Measurements from ENCODE around the gene IPPK. TPM values are rescaled to one million over a fixed set of nuclear protein-coding genes. Genes with fewer than 3 reads are reported as not detected.

IPPK gene, protein sequence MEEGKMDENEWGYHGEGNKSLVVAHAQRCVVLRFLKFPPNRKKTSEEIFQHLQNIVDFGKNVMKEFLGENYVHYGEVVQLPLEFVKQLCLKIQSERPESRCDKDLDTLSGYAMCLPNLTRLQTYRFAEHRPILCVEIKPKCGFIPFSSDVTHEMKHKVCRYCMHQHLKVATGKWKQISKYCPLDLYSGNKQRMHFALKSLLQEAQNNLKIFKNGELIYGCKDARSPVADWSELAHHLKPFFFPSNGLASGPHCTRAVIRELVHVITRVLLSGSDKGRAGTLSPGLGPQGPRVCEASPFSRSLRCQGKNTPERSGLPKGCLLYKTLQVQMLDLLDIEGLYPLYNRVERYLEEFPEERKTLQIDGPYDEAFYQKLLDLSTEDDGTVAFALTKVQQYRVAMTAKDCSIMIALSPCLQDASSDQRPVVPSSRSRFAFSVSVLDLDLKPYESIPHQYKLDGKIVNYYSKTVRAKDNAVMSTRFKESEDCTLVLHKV
- total RNA-seq = 10 to 100 TPM in 3 of 4 donors, 1 to 10 TPM in 1; 10.0 to 26.2 (median 12.5) TPM

DNA sequence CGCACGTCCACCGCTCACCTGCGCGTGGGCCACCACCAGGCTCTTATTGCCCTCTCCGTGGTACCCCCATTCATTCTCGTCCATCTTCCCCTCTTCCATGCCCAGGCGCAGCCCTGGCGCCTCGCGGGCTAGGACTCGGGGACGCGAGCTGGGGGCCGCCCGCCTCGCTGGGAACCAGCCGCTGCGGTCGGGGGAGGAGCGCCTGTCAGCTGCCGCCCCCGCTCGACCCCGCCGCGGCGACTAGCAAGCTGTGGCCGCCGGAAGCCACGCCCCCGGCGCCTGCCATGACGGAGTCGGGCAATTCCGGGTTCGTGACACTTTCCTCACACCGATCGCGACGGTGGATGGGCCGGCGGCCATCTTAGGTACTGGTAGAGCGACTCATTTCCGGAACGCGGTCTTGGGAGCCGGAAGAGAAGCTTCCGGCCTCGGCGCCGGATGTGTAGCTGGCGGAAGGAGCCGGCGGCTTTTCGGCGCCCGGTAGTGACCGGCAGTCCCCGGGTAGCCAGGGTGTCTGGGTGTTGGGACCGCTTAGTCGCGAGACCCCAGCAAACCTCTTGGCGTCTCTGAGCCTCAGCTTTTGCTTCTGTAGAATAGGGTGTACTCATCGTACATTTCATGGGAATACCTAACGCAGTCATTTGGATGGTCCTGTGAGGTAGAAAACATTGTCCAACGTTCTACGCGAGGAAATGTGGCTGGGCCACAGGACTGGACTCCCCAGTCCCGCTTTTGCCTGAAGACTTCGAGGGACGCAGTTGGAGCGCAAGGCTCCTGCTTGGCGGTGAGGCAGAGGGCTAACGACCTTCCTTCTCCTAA is at the start of gene IPPK:
IPPK (minus strand) TSS at position 242 of the 819 bp plus-strand sequence; CDS start at position 99, 143 bp downstream.
- TF ChIP-seq, protein P1, sequence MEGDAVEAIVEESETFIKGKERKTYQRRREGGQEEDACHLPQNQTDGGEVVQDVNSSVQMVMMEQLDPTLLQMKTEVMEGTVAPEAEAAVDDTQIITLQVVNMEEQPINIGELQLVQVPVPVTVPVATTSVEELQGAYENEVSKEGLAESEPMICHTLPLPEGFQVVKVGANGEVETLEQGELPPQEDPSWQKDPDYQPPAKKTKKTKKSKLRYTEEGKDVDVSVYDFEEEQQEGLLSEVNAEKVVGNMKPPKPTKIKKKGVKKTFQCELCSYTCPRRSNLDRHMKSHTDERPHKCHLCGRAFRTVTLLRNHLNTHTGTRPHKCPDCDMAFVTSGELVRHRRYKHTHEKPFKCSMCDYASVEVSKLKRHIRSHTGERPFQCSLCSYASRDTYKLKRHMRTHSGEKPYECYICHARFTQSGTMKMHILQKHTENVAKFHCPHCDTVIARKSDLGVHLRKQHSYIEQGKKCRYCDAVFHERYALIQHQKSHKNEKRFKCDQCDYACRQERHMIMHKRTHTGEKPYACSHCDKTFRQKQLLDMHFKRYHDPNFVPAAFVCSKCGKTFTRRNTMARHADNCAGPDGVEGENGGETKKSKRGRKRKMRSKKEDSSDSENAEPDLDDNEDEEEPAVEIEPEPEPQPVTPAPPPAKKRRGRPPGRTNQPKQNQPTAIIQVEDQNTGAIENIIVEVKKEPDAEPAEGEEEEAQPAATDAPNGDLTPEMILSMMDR (IDR thresholded peaks at IDR 0.05) = no peak
- peak; percentile 92 for DNase-seq (ENCODE audit: low spot score)
- ATAC-seq (ENCODE audit: low FRiP score) = peak; percentile 95

DNA sequence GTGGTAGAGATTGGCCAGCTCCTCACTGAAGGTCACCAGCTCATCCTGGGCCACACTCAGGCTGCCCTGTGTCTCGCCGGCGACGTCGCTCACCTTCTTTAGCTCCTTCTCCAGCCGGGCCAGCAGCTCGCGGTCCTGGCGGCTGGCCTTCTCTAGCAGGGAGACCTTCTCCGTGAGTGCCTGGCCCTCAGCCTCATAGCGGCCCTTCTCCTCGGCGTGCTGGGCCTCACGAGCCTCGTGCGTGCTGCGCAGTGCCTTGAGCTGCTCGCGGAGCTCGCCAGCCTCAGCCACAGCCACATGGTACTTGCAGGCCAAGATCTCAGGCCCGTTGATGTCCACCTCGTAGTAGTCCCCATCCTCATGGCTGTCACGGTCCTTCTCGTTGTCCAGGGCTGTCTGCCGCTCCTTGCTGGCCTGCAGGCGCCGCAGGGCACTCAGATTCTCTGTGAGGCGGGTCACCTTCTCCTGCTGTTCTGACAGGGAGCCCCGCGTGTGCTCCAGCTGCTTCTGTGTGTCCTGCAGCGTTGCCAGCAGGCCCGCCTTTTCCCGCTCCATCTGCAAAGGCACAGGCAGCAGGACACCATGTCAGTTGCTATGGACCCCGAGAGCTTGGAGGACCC is 49.2 kb upstream of the IPPK start:
- DNase-seq (ENCODE audit: low spot score) (no peak), ATAC-seq (ENCODE audit: low FRiP score) (no peak)
- TF ChIP-seq, protein P1 (IDR thresholded peaks at IDR 0.05) = no peak

DNA sequence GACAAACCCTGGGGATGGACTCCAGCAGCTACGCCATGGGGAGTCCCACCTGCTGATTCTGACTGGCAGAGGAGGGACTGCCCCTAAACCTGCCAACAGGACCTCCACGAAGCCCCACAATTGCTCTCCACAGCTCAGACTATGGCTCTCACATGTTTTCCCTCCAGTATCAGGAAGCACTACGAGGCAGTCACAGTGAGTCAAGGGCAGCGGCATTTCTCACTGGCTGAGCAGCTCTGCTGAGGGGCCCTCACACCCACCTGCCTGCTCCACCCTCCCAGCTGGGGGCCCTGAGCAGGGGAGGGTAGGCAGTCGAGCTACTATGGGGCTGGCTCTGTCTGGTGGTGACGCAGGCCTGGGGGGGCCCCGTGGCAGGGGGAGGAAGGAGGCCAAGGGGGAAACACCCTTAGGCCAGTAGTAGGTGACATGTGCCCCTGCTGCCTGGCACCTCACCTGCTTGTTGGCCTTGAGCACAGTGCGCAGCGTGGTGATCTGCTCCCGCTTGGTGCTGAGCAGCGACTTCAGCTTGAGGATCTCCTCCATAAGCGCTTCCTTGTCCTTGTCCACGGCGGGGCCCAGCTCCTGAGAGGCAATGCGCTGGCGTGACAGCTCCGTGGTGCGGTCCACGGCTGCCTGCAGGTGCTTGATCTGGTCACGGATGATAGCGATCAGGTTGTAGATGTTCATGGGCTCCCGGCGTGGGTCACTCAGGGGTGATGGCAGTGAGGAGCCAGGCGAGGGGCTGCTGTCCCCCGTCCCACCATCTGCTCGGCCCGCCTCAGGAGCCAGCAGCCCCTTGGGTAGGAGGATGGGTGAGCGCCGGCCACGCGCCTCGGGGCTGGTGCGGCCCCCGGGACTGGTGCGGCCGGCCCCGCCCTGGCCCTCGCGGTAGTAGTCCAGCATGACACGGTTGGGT is 48.4 kb upstream of the IPPK start:
- DNase-seq (ENCODE audit: low spot score) (no peak), ATAC-seq (ENCODE audit: low FRiP score) (no peak)
- TF ChIP-seq, protein P1 (IDR thresholded peaks at IDR 0.05) = no peak

DNA sequence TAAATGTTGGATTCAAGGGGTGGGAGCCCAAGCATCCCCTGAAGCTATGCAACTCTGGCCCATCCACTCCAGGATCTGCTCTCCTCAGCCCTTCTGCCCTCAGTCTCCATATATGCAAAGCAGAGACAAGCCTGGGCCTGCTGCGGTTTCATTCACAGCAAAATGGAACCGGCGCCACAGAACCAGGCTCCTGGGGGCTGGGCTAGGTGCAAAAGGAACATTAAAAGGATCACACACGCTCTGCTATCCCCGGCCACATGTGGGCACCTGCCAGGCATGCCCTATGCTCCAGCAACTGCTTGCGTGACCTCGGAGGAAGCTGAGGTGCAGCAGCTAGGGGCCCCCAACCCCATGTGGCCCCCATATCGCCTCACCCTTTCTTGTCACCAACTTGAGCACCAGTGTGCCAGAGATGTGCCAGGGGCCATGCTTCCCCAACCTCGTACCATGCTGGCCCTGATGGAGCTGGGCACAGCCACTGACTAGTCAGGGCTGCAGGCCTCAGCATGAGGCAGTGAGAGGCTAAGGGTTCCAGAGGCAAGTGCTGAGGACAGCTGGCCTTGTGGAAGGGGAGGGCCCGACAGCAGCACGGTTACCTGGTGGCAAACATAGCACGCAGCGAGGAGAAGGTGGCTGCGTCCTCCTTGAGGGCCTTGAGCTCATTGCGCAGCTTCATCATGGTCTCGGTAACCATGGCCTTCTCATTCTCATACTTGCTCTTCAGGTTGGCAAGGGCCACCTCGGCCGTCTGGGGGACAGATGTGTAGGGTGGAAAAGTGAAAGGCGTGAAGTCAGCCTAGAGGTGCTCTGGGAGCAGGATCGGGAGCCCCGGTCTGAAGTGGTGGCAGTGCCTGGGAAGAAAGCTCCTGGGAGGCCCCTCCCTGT is 47.5 kb upstream of the IPPK start:
- TF ChIP-seq, protein P1 (IDR thresholded peaks at IDR 0.05) = no peak
- ATAC-seq (ENCODE audit: low FRiP score) (no peak), DNase-seq (ENCODE audit: low spot score) (no peak)

DNA sequence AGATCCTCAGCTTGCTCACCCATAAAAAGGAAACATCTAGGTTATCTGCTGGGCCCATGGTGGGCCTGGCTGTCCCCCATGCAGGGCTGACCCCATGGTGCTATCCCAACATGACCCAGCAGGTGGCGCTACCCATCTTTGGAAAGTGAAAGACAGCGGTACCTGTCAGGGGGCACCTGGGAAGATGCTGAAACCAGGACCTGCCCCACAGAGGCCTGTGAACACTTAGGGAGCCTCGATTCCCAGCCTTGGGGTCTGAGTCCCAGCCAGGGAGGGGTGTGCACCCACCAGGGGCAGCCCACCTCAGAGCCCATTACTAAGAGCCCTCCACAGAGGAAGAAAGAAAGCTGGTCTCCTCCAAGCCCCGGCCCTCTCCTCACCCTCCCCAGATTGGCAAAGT is 46.6 kb upstream of the IPPK start:
- TF ChIP-seq, protein P1 (IDR thresholded peaks at IDR 0.05) = peak in 1 of 3 donors; percentile 61
- ATAC-seq (ENCODE audit: low FRiP score) (peak; percentile 47), DNase-seq (ENCODE audit: low spot score) (peak; percentile 91)
